Testis (tissue), 3 donors: ENCODE results near the gene ETNPPL. TPM values are rescaled to one million over a fixed set of nuclear protein-coding genes. Genes with fewer than 3 reads are reported as not detected.

Source experiments
- DNase-seq: peaks from one replicate; pipeline ENCODE4 v3.0.0-alpha.2; 2019
- H3K27ac ChIP-seq, 2 donors: fragments of 200-600 bp; sonication (generic); one replicate each; pipeline ENCODE4 v1.5.1; 2019
- H3K27me3 ChIP-seq: fragments of 200-600 bp; sonication (generic); one replicate; pipeline ENCODE4 v1.5.1; 2019
- H3K36me3 ChIP-seq: fragments of 200-600 bp; sonication (generic); one replicate; pipeline ENCODE4 v1.5.1; 2017; ENCODE audit warnings: low read depth; ENCODE audit errors: missing control alignments
- H3K4me1 ChIP-seq: fragments of 200-600 bp; sonication (generic); one replicate; pipeline ENCODE4 v1.5.1; 2019
- H3K4me3 ChIP-seq, 2 donors: fragments of 200-600 bp; sonication (generic); one replicate each; pipeline ENCODE4 v1.5.1; 2017 to 2019
- H3K9me3 ChIP-seq: fragments of 200-600 bp; sonication (generic); one replicate; pipeline ENCODE4 v1.5.1; 2017
- POLR2A ChIP-seq: fragments of 450-650 bp; IDR thresholded peaks from one replicate; pipeline ENCODE4 v1.6.1; 2017; ENCODE audit warnings: antibody characterized with exemption, mild to moderate bottlenecking, moderate library complexity
- WGBS, 2 donors: methylation state at CpG; one replicate each; pipeline ENCODE4 v1.1.5; 2018; 5-methylcytosine and 5-hydroxymethylcytosine counted together
- intact Hi-C: fragments of 100-400 bp; cut with DNase I; formaldehyde crosslinking; loops from one replicate; pipeline ENCODE4 v1.15.1; 2023; ENCODE audit warnings: low total_unique reads
- polyA plus RNA-seq: library from polyadenylated mRNA; stranded (reverse); fragments of 350-450 nt; fragmentation: Illumina TruSeq; extraction: RNeasy Lipid Tissue Mini Kit (QIAGEN cat#74804); gene quantifications from one replicate; pipeline ENCODE4 v1.2.3, GENCODE V29; 2014; ENCODE audit warnings: low read depth, low replicate concordance; ENCODE audit not compliant: insufficient read depth
- total RNA-seq, 2 donors: library from RNA; depleted of rRNA; stranded (reverse); fragments of >200 nt; gene quantifications; one replicate each; pipeline ENCODE4 v1.2.3, GENCODE V29; 2016
- TF ChIP-seq, protein P1 (sequence below), 3 experiments: fragments of 450-650 bp in 2 of 3; fragments of 200-600 bp in 1 of 3; sonication (generic) in 1 of 3; IDR thresholded peaks; one replicate each; pipeline ENCODE4 v1.5.1; 2016 to 2019; ENCODE audit warnings: antibody characterized with exemption in 3 of 3, mild to moderate bottlenecking in 2 of 3, moderate library complexity in 1 of 3

Gene ETNPPL
- total and polyA plus RNA-seq, 3 donors from 2014 or later: 0.44 to 2.0 (median 1.1) TPM

DNA sequence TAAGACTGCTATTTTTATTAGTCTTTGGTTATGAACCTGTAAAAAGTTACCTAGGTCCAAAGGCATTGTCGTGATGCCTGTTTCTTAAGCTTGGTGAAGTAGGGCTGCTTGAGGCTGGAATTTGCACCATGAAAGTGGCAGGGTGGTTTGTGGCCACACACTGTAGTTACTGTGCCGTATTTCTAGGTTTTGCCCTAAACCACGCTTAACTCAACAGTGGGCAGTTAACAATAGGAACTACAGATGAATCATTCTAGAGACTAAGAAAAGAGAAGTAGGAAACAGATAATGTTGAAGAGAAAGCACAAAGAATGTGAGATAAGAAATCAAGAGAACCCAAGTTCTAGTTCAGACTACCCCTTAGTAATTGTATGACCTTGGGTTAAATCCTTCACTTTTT lies 11.5 kb downstream of the ETNPPL start:
- H3K9me3 ChIP-seq: no peaks in the 10 kb centered on the region
- TF ChIP-seq, protein P1, sequence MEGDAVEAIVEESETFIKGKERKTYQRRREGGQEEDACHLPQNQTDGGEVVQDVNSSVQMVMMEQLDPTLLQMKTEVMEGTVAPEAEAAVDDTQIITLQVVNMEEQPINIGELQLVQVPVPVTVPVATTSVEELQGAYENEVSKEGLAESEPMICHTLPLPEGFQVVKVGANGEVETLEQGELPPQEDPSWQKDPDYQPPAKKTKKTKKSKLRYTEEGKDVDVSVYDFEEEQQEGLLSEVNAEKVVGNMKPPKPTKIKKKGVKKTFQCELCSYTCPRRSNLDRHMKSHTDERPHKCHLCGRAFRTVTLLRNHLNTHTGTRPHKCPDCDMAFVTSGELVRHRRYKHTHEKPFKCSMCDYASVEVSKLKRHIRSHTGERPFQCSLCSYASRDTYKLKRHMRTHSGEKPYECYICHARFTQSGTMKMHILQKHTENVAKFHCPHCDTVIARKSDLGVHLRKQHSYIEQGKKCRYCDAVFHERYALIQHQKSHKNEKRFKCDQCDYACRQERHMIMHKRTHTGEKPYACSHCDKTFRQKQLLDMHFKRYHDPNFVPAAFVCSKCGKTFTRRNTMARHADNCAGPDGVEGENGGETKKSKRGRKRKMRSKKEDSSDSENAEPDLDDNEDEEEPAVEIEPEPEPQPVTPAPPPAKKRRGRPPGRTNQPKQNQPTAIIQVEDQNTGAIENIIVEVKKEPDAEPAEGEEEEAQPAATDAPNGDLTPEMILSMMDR (IDR thresholded peaks at IDR 0.05): no peak
- TF ChIP-seq POLR2A: no peak
- H3K27ac ChIP-seq: no peak overlapping the region
- no peaks in the 10 kb centered on the region for H3K4me1 ChIP-seq
- no peaks in the 10 kb centered on the region for H3K27me3 ChIP-seq
- intact Hi-C loops: no loop called here
- WGBS, 2 donors: 83 to 85% methylated on average over 3 of the region's 3 CpGs
- H3K4me3 ChIP-seq: no peak overlapping the region
- no peak for DNase-seq
- no peaks in the 10 kb centered on the region for H3K36me3 ChIP-seq

DNA sequence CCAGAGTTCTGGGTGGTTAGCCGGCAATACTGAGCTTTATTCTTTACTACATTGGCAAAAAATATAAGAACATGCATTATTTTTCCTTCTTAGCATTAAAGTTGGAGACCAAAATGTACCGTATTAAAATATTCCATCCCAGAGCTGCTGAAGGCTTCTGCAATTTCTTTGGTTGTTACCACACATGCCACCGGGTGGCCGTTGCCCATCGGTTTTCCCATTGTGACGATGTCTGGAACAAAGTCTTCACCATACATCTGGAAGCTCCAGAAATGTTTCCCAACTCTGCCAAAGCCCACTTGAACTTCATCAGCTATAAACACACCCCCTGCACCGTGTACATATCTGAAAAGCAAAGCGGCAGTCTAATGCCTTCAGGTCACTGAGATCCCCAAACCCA lies 13.7 kb downstream of the ETNPPL start:
- TF ChIP-seq, protein P1 (IDR thresholded peaks at IDR 0.05): no peak
- TF ChIP-seq POLR2A: no peak
- 89 to 91% methylated on average over 8 of the region's 8 CpGs for WGBS, 2 donors

DNA sequence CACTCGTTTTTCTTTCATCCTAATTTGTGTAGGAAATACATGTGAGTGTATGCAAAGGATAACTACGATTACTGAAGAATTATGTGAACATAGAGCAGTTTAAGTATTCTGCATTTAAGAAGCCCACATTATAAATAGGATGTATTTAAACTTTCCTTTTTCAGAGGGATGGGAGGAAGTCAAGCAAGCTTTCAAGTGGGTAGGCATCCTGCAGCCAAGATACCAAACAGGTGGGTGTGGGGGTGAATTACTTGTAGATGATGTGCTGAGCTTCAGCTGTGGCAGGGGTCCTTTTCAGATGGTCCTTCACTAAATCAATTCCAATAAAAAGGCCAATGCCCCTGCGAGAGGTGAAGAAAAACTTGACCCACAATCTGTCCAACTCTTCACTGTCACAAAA lies 16.3 kb downstream of the ETNPPL start:
- 90 to 94% methylated on average over 3 of the region's 3 CpGs for WGBS, 2 donors
- no peak overlapping the region for H3K27ac ChIP-seq
- no peaks in the 10 kb centered on the region for H3K36me3 ChIP-seq
- no peak for DNase-seq
- TF ChIP-seq POLR2A: no peak
- TF ChIP-seq, protein P1 (IDR thresholded peaks at IDR 0.05): no peak
- H3K9me3 ChIP-seq: no peaks in the 10 kb centered on the region
- no peaks in the 10 kb centered on the region for H3K27me3 ChIP-seq
- intact Hi-C loops: no loop called here
- H3K4me3 ChIP-seq: no peak overlapping the region
- H3K4me1 ChIP-seq: no peaks in the 10 kb centered on the region

More for the DNA sequence above, 13.7 kb downstream of the ETNPPL start:
- intact Hi-C loops: no loop called here
- H3K4me1 ChIP-seq: no peaks in the 10 kb centered on the region
- no peak overlapping the region for H3K4me3 ChIP-seq
- no peak for DNase-seq
- H3K27ac ChIP-seq: no peak overlapping the region
- H3K36me3 ChIP-seq: no peaks in the 10 kb centered on the region
- no peaks in the 10 kb centered on the region for H3K27me3 ChIP-seq
- H3K9me3 ChIP-seq: no peaks in the 10 kb centered on the region

DNA sequence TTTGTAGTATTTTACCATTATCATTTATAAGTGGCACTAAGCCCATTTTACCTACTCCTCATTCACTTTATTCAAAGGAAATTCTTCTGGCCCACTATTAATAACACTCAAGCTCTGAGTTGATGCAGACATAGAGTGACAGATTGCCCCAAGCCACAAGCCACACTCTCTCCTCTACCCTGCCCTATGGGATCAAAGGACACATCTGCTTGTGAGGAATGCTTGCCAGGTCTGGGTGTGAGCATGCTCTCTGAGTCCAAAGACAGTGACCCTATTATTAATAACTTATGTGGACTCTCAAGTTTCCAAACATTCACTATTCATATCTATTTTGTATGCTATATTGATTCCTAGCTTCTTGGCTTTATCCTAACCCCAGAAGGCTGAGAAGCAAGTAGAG lies 18.5 kb downstream of the ETNPPL start:
- no peak for TF ChIP-seq POLR2A
- TF ChIP-seq, protein P1 (IDR thresholded peaks at IDR 0.05): no peak
- Histone ChIP-seq H3K4me1 (no peaks in the 10 kb centered on the region), H3K9me3 (no peaks in the 10 kb centered on the region), H3K36me3 (no peaks in the 10 kb centered on the region), H3K4me3 (no peak overlapping the region), H3K27me3 (no peaks in the 10 kb centered on the region), H3K27ac (no peak overlapping the region)
- DNase-seq: no peak
- intact Hi-C loops: no loop called here
